HG02943 (cell line): ENCODE data around the gene CDH13.

Experiments used
- ATAC-seq: cut with Tn5 transposase; IDR thresholded peaks from one replicate; pipeline ENCODE4 v1.9.1; 2021; ENCODE audit warnings: mild to moderate bottlenecking, low read depth, moderate library complexity; ENCODE audit not compliant: unreplicated experiment

The CDH13 gene

DNA sequence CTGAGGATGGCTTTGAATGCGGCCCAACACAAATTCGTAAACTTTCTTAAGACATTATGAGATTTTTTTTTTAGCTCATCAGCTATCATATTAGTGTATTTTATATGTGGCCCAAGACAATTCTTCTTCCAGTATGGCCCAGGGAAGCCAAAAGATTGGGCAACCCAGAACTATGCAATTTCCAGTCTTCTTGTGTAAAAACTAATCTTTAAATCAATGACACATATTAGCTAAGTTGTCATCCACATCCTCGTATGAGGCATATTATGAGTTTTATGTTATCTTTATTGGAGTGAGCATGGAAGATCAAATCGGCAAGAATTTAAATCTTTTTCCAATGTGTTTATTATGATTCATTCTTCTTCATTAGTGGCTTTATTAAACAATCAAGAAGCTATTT lies 982.4 kb downstream of the CDH13 start:
- no peak for ATAC-seq

GRCh38 chr16:83615141-83615952 lies 988.6 kb downstream of the CDH13 start:
- ATAC-seq = no peak

DNA sequence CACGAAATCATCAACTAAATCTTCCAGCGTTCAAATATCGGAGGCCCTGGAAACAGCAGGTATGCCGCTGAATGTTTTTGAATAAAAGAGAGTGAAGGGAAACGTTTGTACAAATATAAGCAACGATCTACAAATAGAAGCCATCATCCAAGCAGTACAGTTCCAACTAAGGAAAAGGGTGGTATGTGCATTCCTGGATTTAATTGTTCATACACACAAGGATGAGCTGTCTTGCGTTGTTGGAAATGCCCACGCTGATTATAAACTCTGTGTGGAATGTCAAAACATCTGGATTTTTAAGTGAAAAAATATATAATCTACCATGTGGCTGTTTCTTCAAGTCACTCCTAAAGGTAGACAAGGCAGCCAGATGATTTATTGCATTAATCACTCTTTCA lies 989.2 kb downstream of the CDH13 start:
- ATAC-seq = no peak

GRCh38 chr16:83619381-83620150 lies 992.8 kb downstream of the CDH13 start:
- no peak for ATAC-seq

DNA sequence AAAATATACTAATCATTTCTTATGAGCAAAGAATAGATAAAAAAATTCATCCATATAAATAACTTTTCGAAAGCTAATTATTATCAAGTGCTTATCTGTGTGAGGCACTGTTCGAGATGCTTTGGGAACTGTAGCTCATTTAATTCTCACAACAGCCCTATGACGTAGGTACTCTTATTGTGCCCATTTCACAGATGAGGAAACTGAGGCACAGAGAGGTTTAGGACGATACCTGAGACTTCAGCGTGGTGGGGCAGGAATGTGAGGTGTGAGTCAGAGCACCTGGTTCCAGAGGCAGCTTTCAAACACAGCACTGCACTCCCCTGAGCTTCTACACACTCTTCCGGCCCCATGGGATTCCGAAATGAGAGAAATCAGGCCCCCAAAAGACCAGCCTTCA lies 995.2 kb downstream of the CDH13 start:
- ATAC-seq = no peak

- no peak for ATAC-seq
Measured at GRCh38 chr16:83623091-83623730, 996.4 kb downstream of the CDH13 start.

DNA sequence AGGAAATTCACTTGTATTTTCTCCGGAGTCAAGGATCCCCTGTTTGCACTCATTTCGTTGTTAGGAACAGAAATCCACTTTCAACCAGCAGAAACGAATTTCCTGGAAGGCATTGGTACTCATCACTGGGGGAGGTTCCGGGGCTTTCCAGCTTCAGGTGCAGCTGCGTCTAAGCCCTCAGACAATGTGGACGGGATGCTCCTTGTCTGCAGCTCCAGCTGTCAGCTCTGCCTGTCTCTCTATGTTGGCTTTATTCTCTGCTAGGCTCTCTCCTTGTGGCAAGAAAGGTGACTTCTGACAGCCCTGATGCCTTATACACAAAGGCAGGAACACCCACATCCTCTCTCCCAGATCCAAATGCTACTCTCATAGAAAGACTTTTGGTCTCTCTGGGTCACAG lies 997.1 kb downstream of the CDH13 start:
- no peak for ATAC-seq

DNA sequence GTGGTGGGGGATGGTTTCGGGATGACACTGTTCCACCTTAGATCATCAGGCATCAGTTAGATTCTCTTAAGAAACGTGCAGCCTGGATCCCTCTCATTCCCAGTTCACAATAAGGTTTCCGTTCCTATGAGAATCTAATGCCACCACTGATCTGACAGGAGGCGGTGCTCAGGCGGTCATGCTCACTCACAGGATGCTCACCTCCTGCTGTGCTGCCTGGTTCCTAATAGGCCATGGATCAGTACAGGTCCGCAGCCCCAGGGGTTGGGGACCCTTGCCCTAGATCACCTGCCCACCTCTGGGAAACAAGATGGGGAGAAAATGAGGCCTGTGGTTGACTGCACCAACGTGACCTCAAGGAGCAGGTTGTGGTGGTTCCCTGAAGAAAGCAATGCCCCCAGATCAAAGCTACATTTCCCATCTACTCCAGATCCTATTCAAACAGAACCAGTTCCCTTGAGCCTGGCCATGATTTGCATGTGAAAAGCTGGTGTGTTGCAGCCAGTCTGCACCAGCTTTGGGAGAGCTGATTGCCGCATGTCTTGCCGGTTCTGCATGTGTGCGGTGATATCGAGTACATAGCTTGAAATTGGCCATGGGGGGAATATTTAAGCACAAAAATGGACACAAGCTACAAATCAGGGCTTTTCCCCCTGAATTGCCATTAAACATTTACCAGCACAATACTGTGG lies 997.8 kb downstream of the CDH13 start:
- no peak for ATAC-seq

DNA sequence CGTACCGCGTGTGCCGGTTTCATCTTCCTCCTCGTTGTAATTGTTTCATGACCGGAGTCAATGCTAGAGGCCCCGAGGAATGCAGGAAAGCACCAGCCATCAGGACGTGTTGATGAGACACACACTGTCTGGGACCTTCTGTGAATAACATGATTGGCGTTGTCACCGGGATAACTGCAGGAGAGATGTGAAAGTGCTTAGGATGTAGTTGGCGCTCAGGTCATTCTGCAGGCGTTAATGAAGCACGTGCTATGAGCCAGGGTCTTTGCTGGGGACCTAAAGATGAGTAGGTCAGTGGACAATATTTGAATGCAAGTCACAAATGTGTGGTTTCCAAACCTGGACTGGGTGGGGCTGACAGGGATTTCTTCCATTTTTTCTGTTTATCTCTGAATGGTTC lies 999.4 kb downstream of the CDH13 start:
- ATAC-seq = no peak

- ATAC-seq = no peak
Measured at GRCh38 chr16:83626676-83627075, 999.9 kb downstream of the CDH13 start.

- no peak for ATAC-seq
Measured at GRCh38 chr16:83627996-83628395, 1001.2 kb downstream of the CDH13 start.

GRCh38 chr16:83629426-83629825 lies 1002.7 kb downstream of the CDH13 start:
- no peak for ATAC-seq

DNA sequence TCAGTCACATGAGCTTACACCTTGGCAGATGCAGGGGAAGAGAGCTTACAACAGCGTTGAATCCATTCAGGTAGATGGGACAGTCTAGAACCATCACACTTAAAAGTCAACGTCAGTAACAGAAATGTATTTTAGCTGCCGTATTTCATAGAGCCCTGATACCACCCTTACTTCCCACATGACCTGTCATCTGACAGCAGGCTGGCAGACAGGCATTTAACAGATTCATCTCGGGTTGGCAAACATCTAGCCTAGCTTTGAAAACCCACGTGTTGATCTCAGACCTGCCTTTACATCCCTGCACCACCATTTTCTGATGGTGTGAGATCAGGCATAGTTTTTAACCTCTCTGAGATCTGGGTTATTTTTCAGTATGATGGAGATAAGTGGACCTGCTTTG lies 1003.1 kb downstream of the CDH13 start:
- no peak for ATAC-seq

- no peak for ATAC-seq
Measured at GRCh38 chr16:83630979-83631378, 1004.2 kb downstream of the CDH13 start.

GRCh38 chr16:83633286-83633685 lies 1006.5 kb downstream of the CDH13 start:
- ATAC-seq = no peak

DNA sequence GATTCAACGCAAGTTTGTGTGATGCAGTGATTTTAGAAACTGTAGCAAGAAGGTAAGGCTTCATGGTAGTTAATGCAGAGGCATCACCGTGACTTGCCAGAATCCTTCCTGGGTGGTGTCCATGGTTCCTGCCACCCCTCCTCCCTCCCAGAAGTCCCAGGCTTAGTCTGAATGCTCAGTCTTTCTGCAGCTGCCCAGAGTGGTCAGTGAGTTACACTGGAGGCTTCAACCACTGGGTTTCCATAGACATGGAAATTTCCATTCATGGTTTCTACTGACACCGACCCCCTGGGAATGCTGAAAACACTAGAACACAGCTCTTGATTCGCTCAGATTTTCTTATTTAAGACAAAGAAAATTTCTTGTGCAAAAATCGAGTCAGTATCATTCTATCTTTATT lies 1021.6 kb downstream of the CDH13 start:
- no peak for ATAC-seq

DNA sequence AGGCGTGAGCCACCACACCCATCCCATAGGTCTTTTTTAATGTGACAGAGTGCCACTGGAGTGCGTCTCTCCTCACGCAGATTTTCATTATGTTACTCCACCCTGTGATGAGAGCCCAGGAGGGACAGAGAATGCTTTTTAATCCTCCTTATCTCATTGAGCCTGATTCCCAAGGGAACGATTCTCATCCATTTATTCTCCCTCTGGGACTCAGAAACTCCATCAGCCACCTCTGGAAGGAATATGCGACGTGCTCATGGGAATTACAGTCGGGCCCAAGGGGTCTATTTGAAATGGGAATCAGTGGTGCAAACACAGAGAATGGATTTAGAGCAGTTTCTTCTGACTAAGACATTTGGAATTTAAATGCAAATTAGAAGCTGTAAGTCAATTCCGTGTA lies 1025.1 kb downstream of the CDH13 start:
- ATAC-seq = no peak

GRCh38 chr16:83652943-83653342 lies 1026.2 kb downstream of the CDH13 start:
- no peak for ATAC-seq

GRCh38 chr16:83653785-83654184 lies 1027.0 kb downstream of the CDH13 start:
- ATAC-seq = no peak

GRCh38 chr16:83660282-83660681 lies 1033.5 kb downstream of the CDH13 start:
- no peak for ATAC-seq

DNA sequence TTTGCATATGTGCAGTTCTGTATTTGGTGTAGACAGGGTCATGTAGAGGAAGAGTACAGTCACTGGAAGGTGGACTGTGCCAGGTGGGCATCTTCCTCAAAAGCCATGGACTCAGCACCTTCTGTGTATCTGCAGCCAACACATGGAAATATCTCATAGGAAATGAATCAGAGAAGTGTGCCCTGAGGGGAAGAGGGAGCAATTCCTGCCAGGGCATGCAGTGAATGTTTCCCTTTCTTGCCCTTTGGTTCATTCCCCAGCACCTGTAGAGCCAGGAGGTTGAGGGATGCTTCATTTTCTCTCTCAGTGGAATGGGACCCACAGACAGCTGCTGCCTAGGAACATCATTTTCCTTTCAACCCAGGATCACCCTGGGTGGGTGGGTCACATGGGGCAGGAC lies 1034.9 kb downstream of the CDH13 start:
- no peak for ATAC-seq
